SK-N-SH (cell line): ENCODE data around the gene ELFN2. TPM values are rescaled to one million over a fixed set of nuclear protein-coding genes. Genes with fewer than 3 reads are reported as not detected.

Experiments
- CTCF ChIA-PET: fragments of 300-600, 350-600 bp; formaldehyde crosslinking; extraction: SDS; loops from one replicate; lab custom pipeline; 2021; lab: Yijun Ruan, JAX
- POLR2A ChIA-PET: fragments of 350-600 bp; sonication (Branson Sonifier 250); formaldehyde crosslinking; extraction: SDS; loops from one replicate; lab custom pipeline; 2020; ENCODE audit warnings: antibody characterized with exemption, inconsistent platforms; lab: Yijun Ruan, JAX
- DNase-seq: peaks from one replicate; pipeline ENCODE4 v3.0.0; 2012
- H2AFZ ChIP-seq: fragments of 200-600 bp; sonication (generic); 2 replicates; pipeline ENCODE4 v1.8.1; 2016; ENCODE audit warnings: antibody characterized with exemption, mild to moderate bottlenecking, low read depth
- H3F3A ChIP-seq: fragments of 200-600 bp; sonication (generic); replicated peaks from 2 replicates; pipeline ENCODE3; 2016; ENCODE audit warnings: antibody characterized with exemption, mild to moderate bottlenecking; ENCODE audit not compliant: insufficient read depth
- H3K27ac ChIP-seq, 2 experiments: fragments of 200-500 bp in 1 of 2; fragments of 200-600 bp in 1 of 2; sonication (Bioruptor generic) in 1 of 2; sonication (generic), shearing (Covaris generic) in 1 of 2; 2 replicates each; pipeline versions ENCODE4 v1.5.1 to v1.6.1; 2014 to 2016; ENCODE audit warnings: low read depth in 2 of 2, inconsistent platforms in 1 of 2, low read length in 1 of 2, mild to moderate bottlenecking in 1 of 2, mixed read lengths in 1 of 2
- H3K27me3 ChIP-seq: fragments of 200-600 bp; sonication (generic), shearing (Covaris generic); 2 replicates; pipeline ENCODE4 v1.6.1; 2016; ENCODE audit warnings: mixed run types; ENCODE audit not compliant: insufficient read depth
- H3K36me3 ChIP-seq, 2 experiments: fragments of 200-500 bp in 1 of 2; fragments of 200-600 bp in 1 of 2; sonication (Bioruptor generic) in 1 of 2; sonication (generic) in 1 of 2; replicated peaks in 1 of 2; 2 replicates each; pipeline versions ENCODE3 to v1.5.1; 2014 to 2016; ENCODE audit warnings: low read length in 1 of 2, mild to moderate bottlenecking in 1 of 2; ENCODE audit not compliant: insufficient read depth in 2 of 2, control insufficient read depth in 1 of 2
- H3K4me1 ChIP-seq, 2 experiments: fragments of 200-500 bp in 1 of 2; fragments of 200-600 bp in 1 of 2; sonication (Bioruptor generic) in 1 of 2; sonication (generic), shearing (Covaris generic) in 1 of 2; 2 replicates each; pipeline versions ENCODE4 v1.5.1 to v1.6.1; 2014 to 2016; ENCODE audit warnings: low read depth in 1 of 2, low read length in 1 of 2, mixed run types in 1 of 2; ENCODE audit not compliant: insufficient read depth in 2 of 2, control insufficient read depth in 1 of 2
- H3K4me2 ChIP-seq: fragments of 200-600 bp; sonication (generic), shearing (Covaris generic); 2 replicates; pipeline ENCODE4 v1.6.1; 2017; ENCODE audit warnings: mixed run types
- H3K4me3 ChIP-seq, 2 experiments: fragments of 200-500 bp in 1 of 2; fragments of 200-600 bp in 1 of 2; sonication (Bioruptor generic) in 1 of 2; sonication (generic), shearing (Covaris generic) in 1 of 2; 2 replicates each; pipeline versions ENCODE4 v1.5.1 to v1.8.1; 2014 to 2016; ENCODE audit warnings: low read depth in 2 of 2, inconsistent platforms in 1 of 2, low read length in 1 of 2, mild to moderate bottlenecking in 1 of 2, mixed read lengths in 1 of 2, moderate library complexity in 1 of 2
- H3K79me2 ChIP-seq: fragments of 200-600 bp; sonication (generic); 2 replicates; pipeline ENCODE4 v1.8.1; 2017; ENCODE audit warnings: mild to moderate bottlenecking; ENCODE audit not compliant: insufficient read depth
- H3K9ac ChIP-seq: fragments of 200-600 bp; sonication (generic); 2 replicates; pipeline ENCODE4 v1.6.1; 2017; ENCODE audit warnings: mixed run types
- H3K9me2 ChIP-seq: fragments of 200-600 bp; sonication (generic); 2 replicates; pipeline ENCODE4 v1.6.1; 2017; ENCODE audit warnings: mixed run types
- H3K9me3 ChIP-seq: fragments of 200-600 bp; sonication (generic); 2 replicates; pipeline ENCODE4 v1.6.1; 2017; ENCODE audit warnings: mixed run types, mild to moderate bottlenecking, moderate library complexity
- H4K20me1 ChIP-seq: fragments of 200-600 bp; sonication (generic); 2 replicates; pipeline ENCODE4 v1.6.1; 2017; ENCODE audit warnings: mild to moderate bottlenecking, mixed run types; ENCODE audit not compliant: insufficient read depth
- CHD2 ChIP-seq: fragments of 150-350 bp; IDR thresholded peaks from 2 replicates; pipeline ENCODE4 v1.6.1; 2018; ENCODE audit warnings: low read length; ENCODE audit not compliant: partially characterized antibody
- CTCF ChIP-seq: fragments of 200-600 bp; sonication (generic); IDR thresholded peaks from 2 replicates; pipeline ENCODE4 v1.6.1; 2017; ENCODE audit warnings: antibody characterized with exemption, mild to moderate bottlenecking, moderate library complexity
- ELF1 ChIP-seq: IDR thresholded peaks from 2 replicates; pipeline ENCODE4 v1.4.0; 2012
- EP300 ChIP-seq, 2 experiments: IDR thresholded peaks; 2 replicates each; pipeline versions ENCODE4 v1.4.0 to v1.6.1; 2012; ENCODE audit warnings: borderline replicate concordance in 1 of 2, low read depth in 1 of 2, low read length in 1 of 2
- FOSL2 ChIP-seq: IDR thresholded peaks from 2 replicates; pipeline ENCODE4 v1.4.0; 2012; ENCODE audit warnings: low read depth, mild to moderate bottlenecking, moderate library complexity, borderline replicate concordance
- FOXJ3 ChIP-seq: sonication (generic); formaldehyde crosslinking; IDR thresholded peaks from 2 replicates; pipeline ENCODE4 v1.5.1; 2020; ENCODE audit warnings: mild to moderate bottlenecking, missing genetic modification reagents
- GABPA ChIP-seq: IDR thresholded peaks from 2 replicates; pipeline ENCODE4 v1.4.0; 2012; ENCODE audit warnings: low read depth, mild to moderate bottlenecking
- GATA2 ChIP-seq: sonication (generic); formaldehyde crosslinking; IDR thresholded peaks from 2 replicates; pipeline ENCODE4 v1.5.0; 2020; ENCODE audit warnings: mild to moderate bottlenecking, missing genetic modification reagents
- MAX ChIP-seq: IDR thresholded peaks from 2 replicates; pipeline ENCODE4 v1.4.0; 2012; ENCODE audit warnings: low read depth
- NRF1 ChIP-seq: IDR thresholded peaks from 2 replicates; pipeline ENCODE4 v1.6.1; 2012; ENCODE audit warnings: low read depth, mild to moderate bottlenecking, low read length
- PBX3 ChIP-seq: IDR thresholded peaks from 2 replicates; pipeline ENCODE4; 2012
- POLR2AphosphoS5 ChIP-seq: IDR thresholded peaks from 2 replicates; pipeline ENCODE4 v1.6.1; 2012; ENCODE audit warnings: low read depth, low read length
- RCOR1 ChIP-seq: fragments of 150-350 bp; IDR thresholded peaks from 2 replicates; pipeline ENCODE4 v1.6.1; 2017; ENCODE audit warnings: antibody characterized with exemption, low read length
- REST ChIP-seq: IDR thresholded peaks from 2 replicates; pipeline ENCODE4 v1.6.1; 2012; ENCODE audit warnings: mild to moderate bottlenecking, low read depth, low read length, moderate library complexity
- RFX5 ChIP-seq: IDR thresholded peaks from 2 replicates; pipeline ENCODE4 v1.6.1; 2012; ENCODE audit warnings: mild to moderate bottlenecking, improper control_type of control experiment, low read length
- SIN3A ChIP-seq: IDR thresholded peaks from 2 replicates; pipeline ENCODE4 v1.6.1; 2012; ENCODE audit warnings: low read depth, mild to moderate bottlenecking, low read length, moderate library complexity, borderline replicate concordance
- SMC3 ChIP-seq: IDR thresholded peaks from 2 replicates; pipeline ENCODE4 v1.6.1; 2012; ENCODE audit warnings: low read depth, low read length, improper control_type of control experiment
- TAF1 ChIP-seq: IDR thresholded peaks from 2 replicates; pipeline ENCODE4 v1.6.1; 2012; ENCODE audit warnings: low read depth, mild to moderate bottlenecking, low read length, moderate library complexity, borderline replicate concordance
- TCF12 ChIP-seq: IDR thresholded peaks from 2 replicates; pipeline ENCODE4 v1.4.0; 2012
- USF2 ChIP-seq: fragments of 150-350 bp; IDR thresholded peaks from 2 replicates; pipeline ENCODE4 v1.6.1; 2017; ENCODE audit warnings: antibody characterized with exemption, low read length, low read depth, borderline replicate concordance
- YY1 ChIP-seq: IDR thresholded peaks from 2 replicates; pipeline ENCODE4 v1.4.0; 2012; ENCODE audit warnings: low read depth, mild to moderate bottlenecking
- ZBTB33 ChIP-seq: IDR thresholded peaks from 2 replicates; pipeline ENCODE4 v1.4.0; 2012; ENCODE audit warnings: low read depth, borderline replicate concordance
- WGBS: methylation state at CpG from one replicate; pipeline ENCODE4 v1.1.6; 2017; ENCODE audit warnings: low lambda C conversion rate; 5-methylcytosine and 5-hydroxymethylcytosine counted together
- polyA plus RNA-seq, 3 experiments: library from polyadenylated mRNA; depleted of rRNA; stranded (reverse); fragments of >200 nt; gene quantifications; 2 replicates each; pipeline ENCODE4 v1.2.3, GENCODE V29; 2012

Gene ELFN2
- polyA plus RNA-seq, 1 of the 3 experiments (the other 2 are of a cell fraction): 2.8 TPM

GRCh38 chr22:37329238-37330140, 97.8 kb downstream of the ELFN2 start:
- Histone ChIP-seq H3K4me2 (no peak overlapping the region; the same call in 1 of the 2 replicates), H3K27ac (peak overlapping the region in 1 of 2 experiments; percentile 56; a peak in 2 of 4 replicates), H3K4me1 (peaks cover 6 to 26% of the 10 kb centered on the region in 2 experiments; a peak in 3 of 4 replicates), H3K79me2 (no peaks in the 10 kb centered on the region), H2AFZ (no peak overlapping the region; the same call in 1 of the 2 replicates), H3F3A (peaks cover 27% of the 10 kb centered on the region), H3K9ac (peak overlapping the region; percentile 44; the same call in 1 of the 2 replicates), H3K9me2 (no peaks in the 10 kb centered on the region), H4K20me1 (no peaks in the 10 kb centered on the region), H3K9me3 (no peaks in the 10 kb centered on the region), H3K36me3 (no peaks in the 10 kb centered on the region), H3K4me3 (no peak overlapping the region), H3K27me3 (no peaks in the 10 kb centered on the region)
- DNase-seq: no peak
- WGBS: 66% methylated on average over 14 of the region's 14 CpGs
- ChIA-PET POLR2A (no interaction called here), CTCF (interaction anchor here (0.8 to 5.5 kb wide), 6 partner anchors 13 to 129 kb away, joined by 4 to 46 read pairs (median 5); no protein-coding TSS in a partner anchor)
- TF ChIP-seq YY1 (no peak), ZBTB33 (no peak), MAX (0 out of 2 replicates have a peak, but pooled peaks have one; percentile 14), EP300 (IDR thresholded peaks at IDR 0.05; ENCODE audit: borderline replicate concordance in 1 of 2, low read depth in 1 of 2, low read length in 1 of 2) (no peak), RCOR1 (no peak), PBX3 (0 out of 2 replicates have a peak, but pooled peaks have one; percentile 24), GATA2 (CRISPR knock-in tag) (no peak), SMC3 (no peak), CHD2 (no peak), NRF1 (no peak), CTCF (no peak), TCF12 (peak; percentile 39; the same call in 1 of the 2 replicates), GABPA (no peak), POLR2AphosphoS5 (peak; percentile 19; the same call in 1 of the 2 replicates), REST (no peak), FOSL2 (peak; percentile 68; the same call in 1 of the 2 replicates), RFX5 (no peak), SIN3A (no peak), TAF1 (no peak), ELF1 (no peak), USF2 (no peak), FOXJ3 (CRISPR knock-in tag) (no peak)
